ENCODE results near the gene ZEB2.

ZEB2 gene

GRCh38 chr2:144519597-144519933, 354 bp downstream of the ZEB2 start:
- H3K9me3 ChIP-seq (ENCODE audit: insufficient read depth, low read depth, low read length): no peaks in the 10 kb centered on the region
- 0 out of 2 replicates have a peak overlapping the region, but pooled peaks have one; percentile 2 for H2AFZ ChIP-seq (ENCODE audit: low read length)
- no peaks in the 10 kb centered on the region for H3K27me3 ChIP-seq (ENCODE audit: insufficient read depth, low read length, poor library complexity, severe bottlenecking)
- H4K20me1 ChIP-seq (ENCODE audit: insufficient read depth, low read length, poor library complexity, severe bottlenecking): peaks cover 10% of the 10 kb centered on the region
- peak overlapping the region; percentile 80 for H3K9ac ChIP-seq (ENCODE audit: low read depth, low read length, poor library complexity, severe bottlenecking)
- no peaks in the 10 kb centered on the region for H3K36me3 ChIP-seq (ENCODE audit: insufficient read depth, low read length)
- H3F3A ChIP-seq (ENCODE audit: low read depth): 0 out of 2 replicates have a peak, but pooled peaks cover 3% of the 10 kb centered on the region
- H3K4me2 ChIP-seq (ENCODE audit: low read depth, low read length, poor library complexity, severe bottlenecking): peak overlapping the region; percentile 63
- H3K9me2 ChIP-seq (replicated peaks; ENCODE audit: low read depth, low read length): no peaks in the 10 kb centered on the region
- H3K4me1 ChIP-seq (ENCODE audit: insufficient read depth, low read length, poor library complexity, severe bottlenecking): peaks cover 17% of the 10 kb centered on the region
- TF ChIP-seq CTCF (conservative IDR thresholded peaks at IDR 0.05; ENCODE audit: low read length) (no peak), EZH2phosphoT487 (IDR thresholded peaks at IDR 0.05; ENCODE audit: borderline replicate concordance) (no peak)
- H3K4me3 ChIP-seq (ENCODE audit: low read length, poor library complexity, severe bottlenecking): peak overlapping the region; percentile 72
- peaks cover 49% of the 10 kb centered on the region for H3K79me2 ChIP-seq (ENCODE audit: insufficient read depth, low read length)

GRCh38 chr2:144518748-144519596, 947 bp downstream of the ZEB2 start:
- H3K36me3 ChIP-seq (ENCODE audit: insufficient read depth, low read length): no peaks in the 10 kb centered on the region
- no peaks in the 10 kb centered on the region for H3K9me3 ChIP-seq (ENCODE audit: insufficient read depth, low read depth, low read length)
- H3K27me3 ChIP-seq (ENCODE audit: insufficient read depth, low read length, poor library complexity, severe bottlenecking): no peaks in the 10 kb centered on the region
- TF ChIP-seq CTCF (conservative IDR thresholded peaks at IDR 0.05; ENCODE audit: low read length): no peak
- no peak for TF ChIP-seq EZH2phosphoT487 (IDR thresholded peaks at IDR 0.05; ENCODE audit: borderline replicate concordance)
- H2AFZ ChIP-seq (ENCODE audit: low read length): 0 out of 2 replicates have a peak overlapping the region, but pooled peaks have one; percentile 2
- H3K4me3 ChIP-seq (ENCODE audit: low read length, poor library complexity, severe bottlenecking): peak overlapping the region; percentile 72
- H4K20me1 ChIP-seq (ENCODE audit: insufficient read depth, low read length, poor library complexity, severe bottlenecking): peaks cover 16% of the 10 kb centered on the region
- no peaks in the 10 kb centered on the region for H3K9me2 ChIP-seq (replicated peaks; ENCODE audit: low read depth, low read length)
- peak overlapping the region; percentile 80 for H3K9ac ChIP-seq (ENCODE audit: low read depth, low read length, poor library complexity, severe bottlenecking)
- H3K4me2 ChIP-seq (ENCODE audit: low read depth, low read length, poor library complexity, severe bottlenecking): peak overlapping the region; percentile 63
- peaks cover 55% of the 10 kb centered on the region for H3K79me2 ChIP-seq (ENCODE audit: insufficient read depth, low read length)
- peaks cover 22% of the 10 kb centered on the region for H3K4me1 ChIP-seq (ENCODE audit: insufficient read depth, low read length, poor library complexity, severe bottlenecking)
- 0 out of 2 replicates have a peak, but pooled peaks cover 3% of the 10 kb centered on the region for H3F3A ChIP-seq (ENCODE audit: low read depth)

- H3K4me1 ChIP-seq (ENCODE audit: insufficient read depth, low read length, poor library complexity, severe bottlenecking): peaks cover 21% of the 10 kb centered on the region
Measured at GRCh38 chr2:144517866-144518747, 1.8 kb downstream of the ZEB2 start.

More at GRCh38 chr2:144517866-144518747, 1.8 kb downstream of the ZEB2 start:
- peak overlapping the region; percentile 57; the same call in 1 of the 2 replicates for H2AFZ ChIP-seq (ENCODE audit: low read length)
- H4K20me1 ChIP-seq (ENCODE audit: insufficient read depth, low read length, poor library complexity, severe bottlenecking): peaks cover 23% of the 10 kb centered on the region
- peaks cover 64% of the 10 kb centered on the region for H3K79me2 ChIP-seq (ENCODE audit: insufficient read depth, low read length)
- H3K27me3 ChIP-seq (ENCODE audit: insufficient read depth, low read length, poor library complexity, severe bottlenecking): no peaks in the 10 kb centered on the region
- H3K9ac ChIP-seq (ENCODE audit: low read depth, low read length, poor library complexity, severe bottlenecking): peak overlapping the region; percentile 80
- H3K36me3 ChIP-seq (ENCODE audit: insufficient read depth, low read length): no peaks in the 10 kb centered on the region
- peak overlapping the region; percentile 63 for H3K4me2 ChIP-seq (ENCODE audit: low read depth, low read length, poor library complexity, severe bottlenecking)
- no peaks in the 10 kb centered on the region for H3K9me3 ChIP-seq (ENCODE audit: insufficient read depth, low read depth, low read length)
- H3K4me3 ChIP-seq (ENCODE audit: low read length, poor library complexity, severe bottlenecking): peak overlapping the region; percentile 72
- H3K9me2 ChIP-seq (replicated peaks; ENCODE audit: low read depth, low read length): no peaks in the 10 kb centered on the region
- 0 out of 2 replicates have a peak, but pooled peaks cover 3% of the 10 kb centered on the region for H3F3A ChIP-seq (ENCODE audit: low read depth)
- TF ChIP-seq CTCF (conservative IDR thresholded peaks at IDR 0.05; ENCODE audit: low read length) (no peak), EZH2phosphoT487 (IDR thresholded peaks at IDR 0.05; ENCODE audit: borderline replicate concordance) (no peak)

Measured in Loucy (cell line).